H1 (cell line): ENCODE results near the gene DCP2. TPM values are rescaled to one million over a fixed set of nuclear protein-coding genes. Genes with fewer than 3 reads are reported as not detected.

Source experiments
- CTCF ChIA-PET: fragments of 300-600 bp; sonication (Branson Sonifier 250); formaldehyde crosslinking; loops from one replicate; lab custom pipeline; 2021; ENCODE audit not compliant: partially characterized antibody; lab: Charles Lee
- POLR2A ChIA-PET: fragments of 300-600 bp; sonication (Branson Sonifier 250); formaldehyde crosslinking; loops from one replicate; lab custom pipeline; 2021; ENCODE audit warnings: inconsistent platforms; ENCODE audit not compliant: partially characterized antibody; lab: Charles Lee
- DNase-seq, 2 experiments: peaks; one replicate each; pipeline versions ENCODE4 v3.0.0 to v3.0.0-alpha.2; 2010 to 2022; ENCODE audit warnings: low spot score in 2 of 2, low read depth in 1 of 2, mixed read lengths in 1 of 2
- FAIRE-seq: peaks from 2 replicates; lab custom pipeline; 2011; peaks lifted over from hg19 to GRCh38; lab: Jason Lieb, UNC
- H2AFZ ChIP-seq: 2 replicates; pipeline ENCODE4 v1.8.1; 2012; ENCODE audit warnings: low read length, inconsistent platforms
- H2AK5ac ChIP-seq: 2 replicates; pipeline ENCODE4 v1.6.1; 2013; ENCODE audit warnings: low read depth, low read length
- H2BK120ac ChIP-seq: replicated peaks from 2 replicates; pipeline ENCODE3; 2013; ENCODE audit warnings: low read depth, low read length, inconsistent platforms
- H2BK12ac ChIP-seq: 2 replicates; pipeline ENCODE4 v1.6.1; 2013; ENCODE audit warnings: low read depth, low read length
- H2BK15ac ChIP-seq: 2 replicates; pipeline ENCODE4 v1.6.1; 2013; ENCODE audit warnings: low read length
- H2BK20ac ChIP-seq: 2 replicates; pipeline ENCODE4 v1.6.1; 2013; ENCODE audit warnings: low read length
- H2BK5ac ChIP-seq: 2 replicates; pipeline ENCODE4 v1.6.1; 2013; ENCODE audit warnings: low read depth, low read length
- H3K14ac ChIP-seq: 2 replicates; pipeline ENCODE4 v1.6.1; 2013; ENCODE audit warnings: inconsistent platforms; ENCODE audit not compliant: insufficient read length
- H3K18ac ChIP-seq: 2 replicates; pipeline ENCODE4 v1.6.1; 2013; ENCODE audit warnings: low read length; ENCODE audit errors: extremely low read depth
- H3K23ac ChIP-seq: 2 replicates; pipeline ENCODE4 v1.6.1; 2013; ENCODE audit warnings: inconsistent platforms; ENCODE audit not compliant: insufficient read length
- H3K23me2 ChIP-seq: 2 replicates; pipeline ENCODE4 v1.6.1; 2013; ENCODE audit warnings: low read depth, low read length
- H3K27ac ChIP-seq: 2 replicates; pipeline ENCODE4 v1.6.1; 2011; ENCODE audit warnings: low read depth, low read length, inconsistent platforms
- H3K27me3 ChIP-seq, 4 experiments: replicated peaks in 1 of 4; 1 replicate in 1 of 4; 2 replicates in 3 of 4; pipeline versions ENCODE4 v1.6.1 to v1.8.1; 2011 to 2013; ENCODE audit warnings: low read length in 3 of 4, mild to moderate bottlenecking in 3 of 4, inconsistent platforms in 2 of 4, mixed read lengths in 2 of 4, moderate library complexity in 1 of 4; ENCODE audit not compliant: control insufficient read depth in 3 of 4, insufficient read depth in 3 of 4; ENCODE audit errors: extremely low read depth in 1 of 4
- H3K36me3 ChIP-seq, 4 experiments: 2 replicates each; pipeline versions ENCODE4 v1.6.1 to v1.8.1; 2011 to 2013; ENCODE audit warnings: mild to moderate bottlenecking in 4 of 4, low read length in 3 of 4, moderate library complexity in 2 of 4, control low read depth in 1 of 4, inconsistent platforms in 1 of 4; ENCODE audit not compliant: insufficient read depth in 4 of 4, control insufficient read depth in 2 of 4
- H3K4ac ChIP-seq: replicated peaks from 2 replicates; pipeline ENCODE3; 2013; ENCODE audit warnings: low read length, low read depth, mixed read lengths, inconsistent platforms; ENCODE audit not compliant: insufficient read length
- H3K4me1 ChIP-seq, 4 experiments: replicated peaks in 1 of 4; 1 replicate in 1 of 4; 2 replicates in 3 of 4; pipeline versions ENCODE4 v1.6.1 to v1.8.1; 2011 to 2013; ENCODE audit warnings: low read length in 3 of 4, inconsistent platforms in 2 of 4, mixed read lengths in 1 of 4; ENCODE audit not compliant: insufficient read depth in 4 of 4, control insufficient read depth in 3 of 4
- H3K4me2 ChIP-seq, 2 experiments: 2 replicates each; pipeline versions ENCODE4 v1.6.1 to v1.8.1; 2011 to 2013; ENCODE audit warnings: low read depth in 2 of 2, low read length in 2 of 2, control low read depth in 1 of 2, inconsistent platforms in 1 of 2, mild to moderate bottlenecking in 1 of 2; ENCODE audit not compliant: insufficient read depth in 1 of 2
- H3K4me3 ChIP-seq, 4 experiments: fragments of 200-600, 300-600 bp in 1 of 4; sonication (generic), shearing (Covaris generic), sonication (Bioruptor Twin) in 1 of 4; 2 replicates each; pipeline versions ENCODE4 v1.5.1 to v1.8.1; 2011 to 2016; ENCODE audit warnings: low read length in 4 of 4, low read depth in 3 of 4, control low read depth in 2 of 4, inconsistent platforms in 2 of 4, mild to moderate bottlenecking in 2 of 4, mixed read lengths in 1 of 4, moderate library complexity in 1 of 4; ENCODE audit not compliant: insufficient read depth in 2 of 4; ENCODE audit errors: extremely low read depth in 1 of 4
- H3K56ac ChIP-seq: replicated peaks from 2 replicates; pipeline ENCODE3; 2013; ENCODE audit warnings: low read depth, mild to moderate bottlenecking, mixed read lengths, low read length, inconsistent platforms; ENCODE audit not compliant: insufficient read length
- H3K79me1 ChIP-seq: 2 replicates; pipeline ENCODE4 v1.6.1; 2013; ENCODE audit warnings: low read depth, low read length, control low read depth
- H3K79me2 ChIP-seq, 2 experiments: 2 replicates each; pipeline versions ENCODE4 v1.6.1 to v1.8.1; 2012 to 2013; ENCODE audit warnings: low read length in 2 of 2, mild to moderate bottlenecking in 2 of 2, inconsistent platforms in 1 of 2; ENCODE audit not compliant: insufficient read depth in 2 of 2, control insufficient read depth in 1 of 2
- H3K9ac ChIP-seq, 4 experiments: replicated peaks in 1 of 4; 1 replicate in 1 of 4; 2 replicates in 3 of 4; pipeline versions ENCODE4 v1.6.1 to v1.8.1; 2011 to 2013; ENCODE audit warnings: low read depth in 3 of 4, low read length in 3 of 4, control low read depth in 2 of 4, mild to moderate bottlenecking in 2 of 4, moderate library complexity in 2 of 4, inconsistent platforms in 1 of 4; ENCODE audit errors: extremely low read depth in 1 of 4
- H3K9me3 ChIP-seq, 2 experiments: 2 replicates each; pipeline versions ENCODE4 v1.6.1 to v1.8.1; 2012 to 2013; ENCODE audit warnings: mild to moderate bottlenecking in 2 of 2, moderate library complexity in 2 of 2, control low read depth in 1 of 2, inconsistent platforms in 1 of 2, low read depth in 1 of 2, low read length in 1 of 2, mixed read lengths in 1 of 2; ENCODE audit not compliant: insufficient read depth in 2 of 2
- H4K20me1 ChIP-seq, 2 experiments: replicated peaks in 1 of 2; 2 replicates each; pipeline versions ENCODE3 to v1.8.1; 2011 to 2013; ENCODE audit warnings: inconsistent platforms in 2 of 2, low read length in 2 of 2, mild to moderate bottlenecking in 1 of 2; ENCODE audit not compliant: insufficient read depth in 2 of 2, control insufficient read depth in 1 of 2
- H4K5ac ChIP-seq: 2 replicates; pipeline ENCODE4 v1.6.1; 2013; ENCODE audit warnings: low read length, low read depth, mixed read lengths, inconsistent platforms; ENCODE audit not compliant: insufficient read length
- H4K8ac ChIP-seq: 2 replicates; pipeline ENCODE4 v1.8.0; 2013; ENCODE audit warnings: mild to moderate bottlenecking, moderate library complexity, low read length, inconsistent platforms; ENCODE audit not compliant: insufficient read depth; ENCODE audit errors: extremely low read depth
- H4K91ac ChIP-seq: replicated peaks from 2 replicates; pipeline ENCODE3; 2013; ENCODE audit warnings: low read length, mixed read lengths, inconsistent platforms; ENCODE audit not compliant: insufficient read length
- BACH1 ChIP-seq: IDR thresholded peaks from 2 replicates; pipeline ENCODE4 v1.6.1; 2012; ENCODE audit warnings: low read length, improper control_type of control experiment
- CREB1 ChIP-seq: IDR thresholded peaks from 2 replicates; pipeline ENCODE4 v1.6.1; 2012; ENCODE audit warnings: inconsistent platforms
- MAX ChIP-seq: IDR thresholded peaks from 2 replicates; pipeline ENCODE4 v1.6.1; 2012; ENCODE audit warnings: inconsistent platforms
- SRF ChIP-seq: IDR thresholded peaks from 2 replicates; pipeline ENCODE4 v1.6.1; 2011; ENCODE audit warnings: mild to moderate bottlenecking, low read depth, low read length, moderate library complexity
- YY1 ChIP-seq: IDR thresholded peaks from 2 replicates; pipeline ENCODE4 v1.6.1; 2011; ENCODE audit warnings: low read depth, mild to moderate bottlenecking, low read length
- WGBS, 2 experiments: shearing (Covaris generic) in 1 of 2; methylation state at CpG; one replicate each; pipeline versions ENCODE4 v1.1.6 to v1.1.7; 2013 to 2015; ENCODE audit warnings: low lambda C conversion rate in 2 of 2, mixed read lengths in 2 of 2, inconsistent platforms in 1 of 2, low coverage in 1 of 2, missing lambda C conversion rate in 1 of 2; ENCODE audit not compliant: insufficient replicate concordance in 2 of 2, insufficient coverage in 1 of 2, insufficient read length in 1 of 2; ENCODE audit errors: extremely low coverage in 1 of 2, missing lambda C conversion rate in 1 of 2; 5-methylcytosine and 5-hydroxymethylcytosine counted together
- long read RNA-seq, 2 experiments: library from RNA in 1 of 2; library from capped mRNA in 1 of 2; stranded (forward); transcript quantifications; one replicate each; pipeline ENCODE4 v2.0.0, GENCODE V29; 2021; ENCODE audit warnings: inconsistent platforms in 1 of 2
- polyA minus RNA-seq, 3 experiments: library from RNA; depleted of rRNA, polyadenylated mRNA; stranded (reverse); fragments of >200 nt; gene quantifications; 1 replicate in 2 of 3; 2 replicates in 1 of 3; pipeline ENCODE4 v1.2.3, GENCODE V29; 2011
- polyA plus RNA-seq, 7 experiments: library from polyadenylated mRNA; depleted of rRNA in 3 of 7; stranded (reverse) in 5 of 7; unstranded in 2 of 7; fragments of >200 nt in 5 of 7; fragments of 200-250 nt in 2 of 7; gene quantifications; 1 replicate in 5 of 7; 2 replicates in 1 of 7; 4 replicates in 1 of 7; pipeline versions ENCODE4 v1.2.1 to v1.2.3, GENCODE V29; 2011 to 2013; ENCODE audit warnings: missing spikeins in 2 of 7, mixed read lengths in 2 of 7
- total RNA-seq: library from RNA; stranded (reverse); fragmentation: NEBNext Ultra II Directional; extraction: Animal tissue kit (Norgen Biotek cat#: 25700); gene quantifications from 2 replicates; pipeline ENCODE4 v1.2.1, GENCODE V29; 2021
- TF ChIP-seq, protein P1 (sequence below): IDR thresholded peaks from 2 replicates; pipeline ENCODE4 v1.6.1; 2011; ENCODE audit warnings: low read length, improper control_type of control experiment

The DCP2 gene
- 162 and 173 TPM in 2 replicates for total RNA-seq
- polyA plus RNA-seq (2011; rRNA removed), result 14.4 and 41.7 TPM in 2 replicates
- polyA plus RNA-seq (2011; cell fraction: cytosol; rRNA removed), result 24.9 TPM
- 69.2 TPM for polyA plus RNA-seq (2011; cell fraction: nucleus; rRNA removed)
- 25.3 to 46.8 TPM (median 37.4 TPM) in 4 replicates for polyA plus RNA-seq (2012, experiment 1 of 2)
- 3.1 TPM for polyA plus RNA-seq (2012, experiment 2 of 2)
- 49.7 TPM for polyA plus RNA-seq (2013, experiment 1 of 2)
- polyA plus RNA-seq (2013, experiment 2 of 2), result 50.6 TPM
- 100 and 161 TPM in 2 replicates for polyA minus RNA-seq (2011; rRNA and poly(A)+ RNA removed)
- polyA minus RNA-seq (2011; cell fraction: cytosol; rRNA and poly(A)+ RNA removed), result 76.3 TPM
- 135 TPM for polyA minus RNA-seq (2011; cell fraction: nucleus; rRNA and poly(A)+ RNA removed)
- long read RNA-seq, experiment 1, full-length matches to known transcripts, result 3 of 58 reads
- long read RNA-seq, experiment 1, partial matches to known transcripts, result 4 of 58 reads
- long read RNA-seq, experiment 1, other reads (novel, unspliced or antisense), result 51 of 58 reads
- long read RNA-seq, experiment 2, transcript DCP2-203 (2 exons, 852 nt), result major isoform, 10 of 44 reads
- long read RNA-seq, experiment 2, transcript DCP2-202 (4 exons, 514 nt), result minor isoform, 5 of 44 reads
- long read RNA-seq, experiment 2, partial matches to known transcripts, result 13 of 44 reads
- long read RNA-seq, experiment 2, other reads (novel, unspliced or antisense), result 15 of 44 reads

DNA sequence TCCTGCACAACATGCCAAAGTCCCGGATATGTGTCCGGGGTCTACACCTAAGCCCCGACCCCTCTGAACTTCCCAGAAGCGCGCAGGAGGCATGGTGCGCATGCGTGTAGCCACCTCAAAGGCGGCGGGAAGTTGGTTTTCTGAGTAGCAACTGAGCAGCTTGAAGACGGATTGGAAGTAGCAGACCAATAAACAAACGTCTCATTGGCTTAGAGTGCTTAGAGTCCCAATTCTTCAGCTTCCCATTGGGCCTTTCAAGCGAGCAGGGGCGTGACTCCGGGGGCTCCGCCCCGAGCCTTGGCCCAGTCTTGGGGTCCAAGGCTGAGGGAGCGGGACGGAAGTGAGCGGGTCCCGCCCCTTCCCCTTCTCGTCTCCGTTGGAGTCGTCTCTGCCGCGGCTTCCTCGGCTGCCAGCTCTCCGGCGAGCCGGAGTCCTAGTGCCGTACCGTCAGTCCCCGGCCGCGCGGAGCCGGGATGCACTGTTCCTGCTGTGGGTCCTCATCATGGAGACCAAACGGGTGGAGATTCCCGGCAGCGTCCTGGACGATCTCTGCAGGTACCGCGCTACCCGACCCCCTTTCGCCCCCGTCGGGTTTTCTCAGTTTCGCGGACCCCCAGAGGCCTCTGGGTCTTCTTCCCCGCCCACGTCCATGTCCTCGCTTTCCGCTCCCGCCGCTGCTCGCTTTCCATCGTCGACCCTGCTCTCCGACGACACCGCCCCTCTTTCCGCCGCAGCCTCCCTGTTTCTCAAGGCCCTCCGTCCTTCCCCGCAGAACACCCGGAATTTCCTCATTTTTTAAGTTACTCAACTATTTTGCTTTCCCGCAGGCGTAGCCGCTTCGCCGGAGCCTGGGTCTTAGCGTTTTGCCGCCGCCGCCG is at the start of gene DCP2:
TSS of gene DCP2 (plus strand) at position 367 of the 878 bp plus-strand sequence. CDS start at position 503, 136 bp downstream.
- CTCF ChIA-PET, result interaction anchor here (0.8 to 2.8 kb wide), 4 partner anchors 19 to 282 kb away, joined by 3 to 11 read pairs (median 6); partner anchors contain the start of gene REEP5
- 1% methylated on average over 64 of the region's 75 CpGs; no CpG with 5 or more reads in 1 of the 2 experiments for WGBS, 2 experiments
- Histone ChIP-seq H3K56ac (peak within 1 kb of the TSS; percentile 79), H3K27me3 (no peaks in the 10 kb centered on the region), H3K23ac (no peak within 1 kb of the TSS), H2BK120ac (peak within 1 kb of the TSS; percentile 9), H3K4me3 (peak within 1 kb of the TSS; percentile 54 to 97 (median 91)), H3K4me1 (peaks cover 0 to 6% (median 2%) of the 10 kb centered on the region in 4 experiments; a peak in 3 of 7 replicates), H2BK15ac (peak within 1 kb of the TSS; percentile 37), H3K9me3 (no peaks in the 10 kb centered on the region), H3K9ac (peak within 1 kb of the TSS; percentile 84 to 90 (median 88)), H2BK5ac (peak within 1 kb of the TSS; percentile 87), H3K79me1 (0 out of 2 replicates have a peak, but pooled peaks cover 2% of the 10 kb centered on the region), H3K14ac (no peak within 1 kb of the TSS), H3K4me2 (peak within 1 kb of the TSS; percentile 63 to 86), H3K4ac (peak within 1 kb of the TSS; percentile 55), H2AK5ac (0 out of 2 replicates have a peak within 1 kb of the TSS, but pooled peaks have one; percentile 3), H3K36me3 (peaks cover 0 to 8% (median 0%) of the 10 kb centered on the region in 4 experiments; a peak in 2 of 8 replicates), H3K23me2 (no peaks in the 10 kb centered on the region; the same call in 1 of the 2 replicates), H4K5ac (peak within 1 kb of the TSS; percentile 94), H3K79me2 (peaks cover 18 to 47% of the 10 kb centered on the region in 2 experiments; a peak in 3 of 4 replicates), H3K27ac (peak within 1 kb of the TSS; percentile 93), H3K18ac (peak within 1 kb of the TSS; percentile 95), H4K91ac (peak within 1 kb of the TSS; percentile 91), H2BK12ac (peak within 1 kb of the TSS; percentile 29; the same call in 1 of the 2 replicates), H2BK20ac (no peak within 1 kb of the TSS), H4K20me1 (peaks cover 0 to 4% of the 10 kb centered on the region in 2 experiments), H2AFZ (peak within 1 kb of the TSS; percentile 74), H4K8ac (peak within 1 kb of the TSS; percentile 95; the same call in 1 of the 2 replicates)
- FAIRE-seq (peak; percentile 98), DNase-seq (peak; percentile 94 to 96)
- POLR2A ChIA-PET, result interaction anchor here (0.7 to 2.4 kb wide), 13 partner anchors 9 to 536 kb away, joined by 3 to 23 read pairs (median 4); partner anchors contain the start of genes REEP5, SRP19 and YTHDC2
- TF ChIP-seq YY1 (no peak), CREB1 (peak; percentile 35), SRF (no peak), BACH1 (no peak), MAX (peak; percentile 93)
- TF ChIP-seq, protein P1, sequence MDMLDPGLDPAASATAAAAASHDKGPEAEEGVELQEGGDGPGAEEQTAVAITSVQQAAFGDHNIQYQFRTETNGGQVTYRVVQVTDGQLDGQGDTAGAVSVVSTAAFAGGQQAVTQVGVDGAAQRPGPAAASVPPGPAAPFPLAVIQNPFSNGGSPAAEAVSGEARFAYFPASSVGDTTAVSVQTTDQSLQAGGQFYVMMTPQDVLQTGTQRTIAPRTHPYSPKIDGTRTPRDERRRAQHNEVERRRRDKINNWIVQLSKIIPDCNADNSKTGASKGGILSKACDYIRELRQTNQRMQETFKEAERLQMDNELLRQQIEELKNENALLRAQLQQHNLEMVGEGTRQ, result no peak
